H1 (cell line): ENCODE data around the gene CADPS. TPM values are rescaled to one million over a fixed set of nuclear protein-coding genes. Genes with fewer than 3 reads are reported as not detected.

Experiments
- CTCF ChIA-PET: fragments of 300-600 bp; sonication (Branson Sonifier 250); formaldehyde crosslinking; loops from one replicate; lab custom pipeline; 2021; ENCODE audit not compliant: partially characterized antibody; lab: Charles Lee
- POLR2A ChIA-PET: fragments of 300-600 bp; sonication (Branson Sonifier 250); formaldehyde crosslinking; loops from one replicate; lab custom pipeline; 2021; ENCODE audit warnings: inconsistent platforms; ENCODE audit not compliant: partially characterized antibody; lab: Charles Lee
- DNase-seq, 2 experiments: peaks; one replicate each; pipeline versions ENCODE4 v3.0.0 to v3.0.0-alpha.2; 2010 to 2022; ENCODE audit warnings: low spot score in 2 of 2, low read depth in 1 of 2, mixed read lengths in 1 of 2
- FAIRE-seq: peaks from 2 replicates; lab custom pipeline; 2011; peaks lifted over from hg19 to GRCh38; lab: Jason Lieb, UNC
- H2AFZ ChIP-seq: 2 replicates; pipeline ENCODE4 v1.8.1; 2012; ENCODE audit warnings: low read length, inconsistent platforms
- H2AK5ac ChIP-seq: 2 replicates; pipeline ENCODE4 v1.6.1; 2013; ENCODE audit warnings: low read depth, low read length
- H2BK120ac ChIP-seq: replicated peaks from 2 replicates; pipeline ENCODE3; 2013; ENCODE audit warnings: low read depth, low read length, inconsistent platforms
- H2BK12ac ChIP-seq: 2 replicates; pipeline ENCODE4 v1.6.1; 2013; ENCODE audit warnings: low read depth, low read length
- H2BK15ac ChIP-seq: 2 replicates; pipeline ENCODE4 v1.6.1; 2013; ENCODE audit warnings: low read length
- H2BK20ac ChIP-seq: 2 replicates; pipeline ENCODE4 v1.6.1; 2013; ENCODE audit warnings: low read length
- H2BK5ac ChIP-seq: 2 replicates; pipeline ENCODE4 v1.6.1; 2013; ENCODE audit warnings: low read depth, low read length
- H3K14ac ChIP-seq: 2 replicates; pipeline ENCODE4 v1.6.1; 2013; ENCODE audit warnings: inconsistent platforms; ENCODE audit not compliant: insufficient read length
- H3K18ac ChIP-seq: 2 replicates; pipeline ENCODE4 v1.6.1; 2013; ENCODE audit warnings: low read length; ENCODE audit errors: extremely low read depth
- H3K23ac ChIP-seq: 2 replicates; pipeline ENCODE4 v1.6.1; 2013; ENCODE audit warnings: inconsistent platforms; ENCODE audit not compliant: insufficient read length
- H3K23me2 ChIP-seq: 2 replicates; pipeline ENCODE4 v1.6.1; 2013; ENCODE audit warnings: low read depth, low read length
- H3K27ac ChIP-seq: 2 replicates; pipeline ENCODE4 v1.6.1; 2011; ENCODE audit warnings: low read depth, low read length, inconsistent platforms
- H3K27me3 ChIP-seq, 4 experiments: replicated peaks in 1 of 4; 1 replicate in 1 of 4; 2 replicates in 3 of 4; pipeline versions ENCODE4 v1.6.1 to v1.8.1; 2011 to 2013; ENCODE audit warnings: low read length in 3 of 4, mild to moderate bottlenecking in 3 of 4, inconsistent platforms in 2 of 4, mixed read lengths in 2 of 4, moderate library complexity in 1 of 4; ENCODE audit not compliant: control insufficient read depth in 3 of 4, insufficient read depth in 3 of 4; ENCODE audit errors: extremely low read depth in 1 of 4
- H3K36me3 ChIP-seq, 4 experiments: 2 replicates each; pipeline versions ENCODE4 v1.6.1 to v1.8.1; 2011 to 2013; ENCODE audit warnings: mild to moderate bottlenecking in 4 of 4, low read length in 3 of 4, moderate library complexity in 2 of 4, control low read depth in 1 of 4, inconsistent platforms in 1 of 4; ENCODE audit not compliant: insufficient read depth in 4 of 4, control insufficient read depth in 2 of 4
- H3K4ac ChIP-seq: replicated peaks from 2 replicates; pipeline ENCODE3; 2013; ENCODE audit warnings: low read length, low read depth, mixed read lengths, inconsistent platforms; ENCODE audit not compliant: insufficient read length
- H3K4me1 ChIP-seq, 4 experiments: replicated peaks in 1 of 4; 1 replicate in 1 of 4; 2 replicates in 3 of 4; pipeline versions ENCODE4 v1.6.1 to v1.8.1; 2011 to 2013; ENCODE audit warnings: low read length in 3 of 4, inconsistent platforms in 2 of 4, mixed read lengths in 1 of 4; ENCODE audit not compliant: insufficient read depth in 4 of 4, control insufficient read depth in 3 of 4
- H3K4me2 ChIP-seq, 2 experiments: 2 replicates each; pipeline versions ENCODE4 v1.6.1 to v1.8.1; 2011 to 2013; ENCODE audit warnings: low read depth in 2 of 2, low read length in 2 of 2, control low read depth in 1 of 2, inconsistent platforms in 1 of 2, mild to moderate bottlenecking in 1 of 2; ENCODE audit not compliant: insufficient read depth in 1 of 2
- H3K4me3 ChIP-seq, 4 experiments: fragments of 200-600, 300-600 bp in 1 of 4; sonication (generic), shearing (Covaris generic), sonication (Bioruptor Twin) in 1 of 4; 2 replicates each; pipeline versions ENCODE4 v1.5.1 to v1.8.1; 2011 to 2016; ENCODE audit warnings: low read length in 4 of 4, low read depth in 3 of 4, control low read depth in 2 of 4, inconsistent platforms in 2 of 4, mild to moderate bottlenecking in 2 of 4, mixed read lengths in 1 of 4, moderate library complexity in 1 of 4; ENCODE audit not compliant: insufficient read depth in 2 of 4; ENCODE audit errors: extremely low read depth in 1 of 4
- H3K56ac ChIP-seq: replicated peaks from 2 replicates; pipeline ENCODE3; 2013; ENCODE audit warnings: low read depth, mild to moderate bottlenecking, mixed read lengths, low read length, inconsistent platforms; ENCODE audit not compliant: insufficient read length
- H3K79me1 ChIP-seq: 2 replicates; pipeline ENCODE4 v1.6.1; 2013; ENCODE audit warnings: low read depth, low read length, control low read depth
- H3K79me2 ChIP-seq, 2 experiments: 2 replicates each; pipeline versions ENCODE4 v1.6.1 to v1.8.1; 2012 to 2013; ENCODE audit warnings: low read length in 2 of 2, mild to moderate bottlenecking in 2 of 2, inconsistent platforms in 1 of 2; ENCODE audit not compliant: insufficient read depth in 2 of 2, control insufficient read depth in 1 of 2
- H3K9ac ChIP-seq, 4 experiments: replicated peaks in 1 of 4; 1 replicate in 1 of 4; 2 replicates in 3 of 4; pipeline versions ENCODE4 v1.6.1 to v1.8.1; 2011 to 2013; ENCODE audit warnings: low read depth in 3 of 4, low read length in 3 of 4, control low read depth in 2 of 4, mild to moderate bottlenecking in 2 of 4, moderate library complexity in 2 of 4, inconsistent platforms in 1 of 4; ENCODE audit errors: extremely low read depth in 1 of 4
- H3K9me3 ChIP-seq, 2 experiments: 2 replicates each; pipeline versions ENCODE4 v1.6.1 to v1.8.1; 2012 to 2013; ENCODE audit warnings: mild to moderate bottlenecking in 2 of 2, moderate library complexity in 2 of 2, control low read depth in 1 of 2, inconsistent platforms in 1 of 2, low read depth in 1 of 2, low read length in 1 of 2, mixed read lengths in 1 of 2; ENCODE audit not compliant: insufficient read depth in 2 of 2
- H4K20me1 ChIP-seq, 2 experiments: replicated peaks in 1 of 2; 2 replicates each; pipeline versions ENCODE3 to v1.8.1; 2011 to 2013; ENCODE audit warnings: inconsistent platforms in 2 of 2, low read length in 2 of 2, mild to moderate bottlenecking in 1 of 2; ENCODE audit not compliant: insufficient read depth in 2 of 2, control insufficient read depth in 1 of 2
- H4K5ac ChIP-seq: 2 replicates; pipeline ENCODE4 v1.6.1; 2013; ENCODE audit warnings: low read length, low read depth, mixed read lengths, inconsistent platforms; ENCODE audit not compliant: insufficient read length
- H4K8ac ChIP-seq: 2 replicates; pipeline ENCODE4 v1.8.0; 2013; ENCODE audit warnings: mild to moderate bottlenecking, moderate library complexity, low read length, inconsistent platforms; ENCODE audit not compliant: insufficient read depth; ENCODE audit errors: extremely low read depth
- H4K91ac ChIP-seq: replicated peaks from 2 replicates; pipeline ENCODE3; 2013; ENCODE audit warnings: low read length, mixed read lengths, inconsistent platforms; ENCODE audit not compliant: insufficient read length
- BRCA1 ChIP-seq: IDR thresholded peaks from 2 replicates; pipeline ENCODE4 v1.6.1; 2012; ENCODE audit warnings: low read depth, low read length, improper control_type of control experiment
- EP300 ChIP-seq, 2 experiments: IDR thresholded peaks; 1 replicate in 1 of 2; 2 replicates in 1 of 2; pipeline ENCODE4 v1.6.1; 2011 to 2012; ENCODE audit warnings: low read depth in 2 of 2, low read length in 2 of 2, mild to moderate bottlenecking in 2 of 2, borderline replicate concordance in 1 of 2, inconsistent platforms in 1 of 2, moderate library complexity in 1 of 2
- KDM4A ChIP-seq: IDR thresholded peaks from one replicate; pipeline ENCODE4 v1.7.1; 2012; ENCODE audit warnings: low read depth, mild to moderate bottlenecking, moderate library complexity, low read length, inconsistent platforms; ENCODE audit not compliant: severe bottlenecking
- WGBS, 2 experiments: shearing (Covaris generic) in 1 of 2; methylation state at CpG; one replicate each; pipeline versions ENCODE4 v1.1.6 to v1.1.7; 2013 to 2015; ENCODE audit warnings: low lambda C conversion rate in 2 of 2, mixed read lengths in 2 of 2, inconsistent platforms in 1 of 2, low coverage in 1 of 2, missing lambda C conversion rate in 1 of 2; ENCODE audit not compliant: insufficient replicate concordance in 2 of 2, insufficient coverage in 1 of 2, insufficient read length in 1 of 2; ENCODE audit errors: extremely low coverage in 1 of 2, missing lambda C conversion rate in 1 of 2; 5-methylcytosine and 5-hydroxymethylcytosine counted together
- polyA plus RNA-seq, 7 experiments: library from polyadenylated mRNA; depleted of rRNA in 3 of 7; stranded (reverse) in 5 of 7; unstranded in 2 of 7; fragments of >200 nt in 5 of 7; fragments of 200-250 nt in 2 of 7; gene quantifications; 1 replicate in 5 of 7; 2 replicates in 1 of 7; 4 replicates in 1 of 7; pipeline versions ENCODE4 v1.2.1 to v1.2.3, GENCODE V29; 2011 to 2013; ENCODE audit warnings: missing spikeins in 2 of 7, mixed read lengths in 2 of 7
- total RNA-seq: library from RNA; stranded (reverse); fragmentation: NEBNext Ultra II Directional; extraction: Animal tissue kit (Norgen Biotek cat#: 25700); gene quantifications from 2 replicates; pipeline ENCODE4 v1.2.1, GENCODE V29; 2021

Gene CADPS
- total and polyA plus RNA-seq, 2 of the 8 experiments (the other 6 are each of a cell fraction or from before 2014, with no cell fraction given): 7.1 to 10.2 TPM

DNA sequence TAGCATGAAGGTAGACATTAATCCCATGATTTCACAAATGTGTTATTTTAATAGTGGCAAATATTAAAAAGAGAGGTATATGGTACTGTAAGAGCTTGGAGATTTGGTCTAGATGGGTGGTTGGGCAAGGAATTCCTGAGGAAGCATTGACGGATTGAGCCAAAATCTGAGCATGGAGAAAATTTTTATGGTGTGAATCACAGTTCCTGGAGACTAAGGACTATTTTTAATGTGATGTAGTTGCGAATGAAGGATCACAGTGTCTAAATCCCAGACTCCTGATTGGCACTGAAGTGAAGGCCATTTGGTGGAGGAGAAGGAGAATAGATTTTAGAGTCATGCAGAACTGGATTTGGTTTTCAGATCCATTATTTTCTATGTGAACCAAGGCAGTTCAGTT lies 313.2 kb downstream of the CADPS start:
- DNase-seq: no peak
- H3K4ac ChIP-seq: no peak overlapping the region
- H4K20me1 ChIP-seq: no peaks in the 10 kb centered on the region
- no peak overlapping the region for H2BK5ac ChIP-seq
- no peaks in the 10 kb centered on the region for H3K79me1 ChIP-seq
- H3K36me3 ChIP-seq: no peaks in the 10 kb centered on the region
- no peak for FAIRE-seq
- no peaks in the 10 kb centered on the region for H3K23me2 ChIP-seq
- no peak overlapping the region for H4K8ac ChIP-seq
- no peaks in the 10 kb centered on the region for H3K79me2 ChIP-seq
- H3K4me3 ChIP-seq: no peak overlapping the region
- H3K18ac ChIP-seq: no peak overlapping the region
- POLR2A ChIA-PET: no interaction called here
- 88% methylated on average over 2 of the region's 2 CpGs; no CpG with 5 or more reads in 1 of the 2 experiments for WGBS, 2 experiments
- H2BK120ac ChIP-seq: no peak overlapping the region
- H3K56ac ChIP-seq: no peak overlapping the region
- no peak overlapping the region for H2AFZ ChIP-seq
- H3K4me1 ChIP-seq: no peaks in the 10 kb centered on the region
- H2AK5ac ChIP-seq: no peak overlapping the region
- CTCF ChIA-PET: interaction anchor here (0.9 to 11.3 kb wide), 5 partner anchors 9 to 229 kb away, joined by 3 to 135 read pairs (median 3); no protein-coding TSS in a partner anchor
- no peaks in the 10 kb centered on the region for H3K9me3 ChIP-seq
- H3K27ac ChIP-seq: no peak overlapping the region
- no peak overlapping the region for H4K5ac ChIP-seq
- no peak overlapping the region for H3K4me2 ChIP-seq
- H2BK20ac ChIP-seq: no peak overlapping the region
- no peak overlapping the region for H2BK12ac ChIP-seq
- no peak overlapping the region for H2BK15ac ChIP-seq
- H3K27me3 ChIP-seq: no peaks in the 10 kb centered on the region
- H3K23ac ChIP-seq: no peak overlapping the region
- no peak overlapping the region for H3K9ac ChIP-seq
- no peak overlapping the region for H4K91ac ChIP-seq
- no peak for TF ChIP-seq EP300 (IDR thresholded peaks at IDR 0.05; ENCODE audit: borderline replicate concordance in 1 of 2, low read depth in 2 of 2, low read length in 2 of 2)
- no peak for TF ChIP-seq BRCA1
- no peak for TF ChIP-seq KDM4A
- TF ChIP-seq, all 59 proteins: peak for 0
- H3K14ac ChIP-seq: no peak overlapping the region
